Activated naive CD8-positive, alpha-beta T cell treated with anti-CD3 and anti-CD28 coated beads for 36 hours (primary cell): ENCODE measurements around the gene SIX5. TPM values are rescaled to one million over a fixed set of nuclear protein-coding genes. Genes with fewer than 3 reads are reported as not detected.
"Not testable (repeated sequence)": the region's sequence is repeated elsewhere in the genome, so short reads cannot be mapped to it uniquely, and the experiment has no call there.

ENCODE experiments used
- DNase-seq: peaks from one replicate; pipeline ENCODE4 v3.0.0; 2021
- H3K27ac Mint-ChIP-seq: one replicate; pipeline ENCODE4 v1.8.0; 2022; ENCODE audit warnings: mild to moderate bottlenecking, moderate library complexity, mixed read lengths
- H3K27me3 Mint-ChIP-seq: one replicate; pipeline ENCODE4 v1.8.0; 2022; ENCODE audit warnings: mild to moderate bottlenecking, mixed read lengths
- H3K36me3 Mint-ChIP-seq: one replicate; pipeline ENCODE4 v1.8.0; 2021; ENCODE audit warnings: mild to moderate bottlenecking, mixed read lengths
- H3K4me1 Mint-ChIP-seq: one replicate; pipeline ENCODE4 v1.8.0; 2021; ENCODE audit warnings: mixed read lengths
- H3K4me3 Mint-ChIP-seq: one replicate; pipeline ENCODE4 v1.8.0; 2022; ENCODE audit warnings: mild to moderate bottlenecking, moderate library complexity, mixed read lengths
- H3K9me3 Mint-ChIP-seq: one replicate; pipeline ENCODE4 v1.8.0; 2022; ENCODE audit warnings: mixed read lengths
- total RNA-seq, 2 experiments: library from RNA; stranded (reverse); gene quantifications; one replicate each; pipeline ENCODE4 v1.2.3, GENCODE V29; 2021

The SIX5 gene
- total RNA-seq, 2 experiments from 2014 or later = 1.6 to 1.7 TPM

GRCh38 chr19:45801603-45802175, 32.6 kb upstream of the SIX5 start:
- no peak overlapping the region for H3K27ac Mint-ChIP-seq
- H3K4me3 Mint-ChIP-seq = no peak overlapping the region

DNA sequence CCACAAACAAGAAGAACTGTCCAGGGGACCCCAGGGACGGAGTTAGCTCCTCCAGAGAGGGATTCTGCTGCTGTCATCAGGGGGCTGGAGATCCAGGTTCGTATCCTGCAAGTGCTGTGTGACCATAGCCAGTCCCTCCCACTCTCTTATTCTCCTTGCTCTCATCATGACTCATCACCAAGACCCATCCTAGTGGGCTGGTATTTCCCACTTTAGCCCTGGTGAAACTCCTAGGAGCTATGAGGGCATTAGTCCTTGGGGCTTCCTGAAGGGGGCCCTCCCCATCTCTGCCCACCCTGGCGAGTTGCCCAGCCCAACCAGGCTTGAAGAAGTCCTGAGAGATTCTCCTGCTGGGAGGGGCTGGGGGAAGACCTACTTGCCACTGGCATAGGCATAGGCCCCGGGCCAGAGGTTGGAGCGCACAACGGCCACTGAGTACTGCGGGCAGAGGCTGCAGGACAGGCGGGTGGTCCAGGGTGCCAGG, 31.1 kb upstream of the SIX5 start:
- Mint-ChIP-seq H3K4me1 (peaks cover 6% of the 10 kb centered on the region), H3K27ac (no peak overlapping the region), H3K36me3 (no peaks in the 10 kb centered on the region), H3K4me3 (no peak overlapping the region), H3K9me3 (no peaks in the 10 kb centered on the region), H3K27me3 (peaks cover 60% of the 10 kb centered on the region)
- DNase-seq = no peak

More at GRCh38 chr19:45801603-45802175, 32.6 kb upstream of the SIX5 start:
- DNase-seq = no peak
- Mint-ChIP-seq H3K27me3 (peaks cover 48% of the 10 kb centered on the region), H3K4me1 (peaks cover 6% of the 10 kb centered on the region), H3K9me3 (no peaks in the 10 kb centered on the region), H3K36me3 (no peaks in the 10 kb centered on the region)

DNA sequence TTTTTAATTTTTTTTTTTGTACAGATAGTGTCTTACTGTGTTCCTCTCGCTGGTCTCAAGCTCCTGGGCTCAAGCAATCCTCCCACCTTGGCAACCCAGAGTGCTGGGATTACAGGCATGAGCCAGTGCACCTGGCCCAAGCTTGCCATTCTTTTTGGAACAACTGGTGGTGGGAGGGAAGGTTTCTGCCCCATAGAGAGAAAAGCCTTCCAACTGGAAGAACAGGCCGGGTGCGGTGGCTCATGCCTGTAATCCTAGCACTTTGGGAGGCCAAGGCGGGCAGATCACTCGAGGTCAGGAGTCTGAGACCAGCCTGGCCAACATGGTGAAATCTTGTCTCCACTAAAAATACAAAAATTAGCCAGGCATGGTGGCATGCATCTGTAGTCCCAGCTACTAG, 30.5 kb upstream of the SIX5 start:
- H3K27ac Mint-ChIP-seq, DNase-seq, H3K4me1 Mint-ChIP-seq, H3K36me3 Mint-ChIP-seq, H3K4me3 Mint-ChIP-seq, H3K9me3 Mint-ChIP-seq: not testable (repeated sequence)
- H3K27me3 Mint-ChIP-seq = peaks cover 65% of the 10 kb centered on the region

DNA sequence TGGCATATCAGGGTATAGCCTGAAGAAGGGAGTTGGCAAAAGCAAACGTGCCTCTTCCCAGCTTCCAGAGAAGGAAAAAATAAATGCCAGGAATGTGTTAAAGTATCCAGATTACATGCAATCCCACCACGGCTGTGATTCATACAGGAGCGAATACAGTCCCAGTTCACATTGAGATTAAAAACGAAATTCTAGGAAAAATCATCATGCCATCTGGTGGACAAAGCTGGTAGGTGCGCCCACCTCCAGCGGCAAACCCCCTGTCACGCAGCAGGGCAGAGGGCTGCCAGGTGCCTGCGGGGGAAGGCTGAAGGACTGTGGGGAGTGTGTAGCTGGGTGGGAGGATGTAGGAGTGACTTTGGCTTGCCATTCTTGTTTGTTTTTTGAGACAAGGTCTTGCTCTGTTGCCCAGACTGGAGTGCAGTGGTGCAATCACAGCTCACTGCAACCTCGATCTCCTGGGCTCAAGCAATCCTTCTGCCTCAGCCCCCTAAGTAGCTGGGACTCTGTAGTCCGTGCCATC, 30.0 kb upstream of the SIX5 start:
- Mint-ChIP-seq H3K27me3 (peaks cover 68% of the 10 kb centered on the region), H3K4me3 (no peak overlapping the region), H3K36me3 (no peaks in the 10 kb centered on the region), H3K27ac (no peak overlapping the region), H3K9me3 (no peaks in the 10 kb centered on the region), H3K4me1 (peaks cover 7% of the 10 kb centered on the region)
- DNase-seq = peak; percentile 62

GRCh38 chr19:45794627-45795026, 25.6 kb upstream of the SIX5 start:
- peaks cover 34% of the 10 kb centered on the region for H3K4me1 Mint-ChIP-seq
- H3K4me3 Mint-ChIP-seq = no peak overlapping the region
- peaks cover 65% of the 10 kb centered on the region for H3K27me3 Mint-ChIP-seq
- H3K27ac Mint-ChIP-seq = no peak overlapping the region
- H3K36me3 Mint-ChIP-seq = peaks cover 10% of the 10 kb centered on the region
- DNase-seq = no peak
- no peaks in the 10 kb centered on the region for H3K9me3 Mint-ChIP-seq

DNA sequence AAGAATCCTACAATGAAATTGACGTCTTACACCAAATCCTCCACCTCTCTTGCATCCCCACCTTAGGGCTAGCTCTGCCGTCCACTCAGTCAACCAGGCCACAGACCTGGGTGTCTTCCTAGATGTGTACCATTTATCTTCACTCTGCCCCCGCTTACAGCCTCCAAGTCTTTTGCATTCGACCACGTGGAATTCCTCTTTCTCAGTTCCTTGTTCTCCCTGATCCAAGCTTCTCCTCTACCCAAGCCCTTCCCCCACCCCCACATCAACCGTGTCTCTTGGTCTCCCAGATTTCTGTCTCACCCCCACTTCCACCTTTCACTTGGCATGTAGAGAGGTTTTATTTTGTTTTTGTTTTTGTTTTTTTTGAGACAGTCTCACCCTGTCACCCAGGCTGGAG, 24.8 kb upstream of the SIX5 start:
- Mint-ChIP-seq H3K27ac (no peak overlapping the region), H3K36me3 (peaks cover 18% of the 10 kb centered on the region), H3K4me1 (peaks cover 31% of the 10 kb centered on the region), H3K27me3 (peaks cover 67% of the 10 kb centered on the region), H3K4me3 (peak overlapping the region; percentile 22), H3K9me3 (no peaks in the 10 kb centered on the region)
- DNase-seq = no peak

DNA sequence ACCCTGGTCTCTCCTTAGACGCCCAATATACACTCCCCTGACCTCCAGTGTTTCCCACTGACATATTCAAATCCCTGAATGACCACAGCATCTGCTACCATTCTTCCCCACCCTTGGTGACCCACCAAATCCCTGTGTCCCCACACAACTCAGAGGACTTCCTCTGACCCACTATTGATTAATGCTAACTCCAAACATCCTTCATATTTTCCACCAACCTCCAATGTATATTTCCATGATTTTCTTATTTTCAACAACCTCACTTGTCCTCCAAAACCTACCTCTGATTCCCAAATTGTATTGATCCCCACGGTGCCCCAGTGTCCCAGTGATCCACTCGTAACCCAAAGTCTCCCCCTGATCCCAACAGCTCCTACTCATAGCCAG, 24.1 kb upstream of the SIX5 start:
- no peaks in the 10 kb centered on the region for H3K9me3 Mint-ChIP-seq
- peak overlapping the region; percentile 82 for H3K27ac Mint-ChIP-seq
- H3K27me3 Mint-ChIP-seq = peaks cover 65% of the 10 kb centered on the region
- DNase-seq = no peak
- peak overlapping the region; percentile 72 for H3K4me3 Mint-ChIP-seq
- peaks cover 25% of the 10 kb centered on the region for H3K36me3 Mint-ChIP-seq
- H3K4me1 Mint-ChIP-seq = peaks cover 28% of the 10 kb centered on the region

GRCh38 chr19:45792470-45793177, 23.6 kb upstream of the SIX5 start, which contains the start of gene DMWD:
TSS of gene DMWD (minus strand) at chr19:45792845. CDS start at chr19:45792756, 89 bp downstream.
- H3K4me3 Mint-ChIP-seq = peak within 1 kb of the TSS; percentile 88
- peaks cover 62% of the 10 kb centered on the region for H3K27me3 Mint-ChIP-seq
- H3K27ac Mint-ChIP-seq = peak within 1 kb of the TSS; percentile 83
- no peaks in the 10 kb centered on the region for H3K9me3 Mint-ChIP-seq
- peaks cover 28% of the 10 kb centered on the region for H3K4me1 Mint-ChIP-seq
- peaks cover 29% of the 10 kb centered on the region for H3K36me3 Mint-ChIP-seq
- DNase-seq = peak; percentile 100

DNA sequence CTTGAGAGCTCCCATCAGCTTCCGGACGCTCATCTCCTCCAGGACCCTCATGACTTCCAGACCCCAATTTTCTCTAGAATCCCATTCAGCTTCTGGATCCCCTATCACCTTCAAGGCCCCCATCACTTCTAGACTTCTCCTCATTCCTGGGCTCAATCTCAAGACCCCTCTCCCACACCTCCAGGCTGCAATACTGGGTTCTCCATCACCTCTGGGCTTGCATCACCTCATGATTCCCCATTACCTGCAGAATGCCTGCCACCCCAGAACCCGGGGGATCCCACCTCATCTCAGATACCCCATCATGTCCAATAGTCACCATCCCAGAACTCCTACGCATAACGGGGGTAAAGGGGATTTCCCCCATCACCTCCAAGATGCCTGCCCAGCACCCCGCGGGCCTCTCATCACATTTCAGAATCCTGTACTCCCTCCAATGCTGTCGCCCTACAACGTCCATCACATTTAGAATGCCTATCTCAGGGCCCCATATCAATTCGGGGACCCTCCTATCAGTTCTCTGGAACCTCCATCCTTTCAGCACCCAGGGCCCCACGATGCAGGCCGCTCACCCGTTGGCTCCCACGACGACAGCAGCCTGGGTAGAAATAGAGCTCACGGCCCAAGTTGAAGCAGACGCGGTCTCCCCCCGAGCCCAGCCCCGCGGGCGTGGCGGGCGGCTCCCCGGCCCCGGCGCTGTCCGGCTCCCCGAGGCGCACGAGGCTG, 22.9 kb upstream of the SIX5 start:
- Mint-ChIP-seq H3K36me3 (peaks cover 33% of the 10 kb centered on the region), H3K9me3 (no peaks in the 10 kb centered on the region), H3K4me1 (peaks cover 28% of the 10 kb centered on the region), H3K4me3 (peak overlapping the region; percentile 88), H3K27me3 (peaks cover 58% of the 10 kb centered on the region), H3K27ac (peak overlapping the region; percentile 83)
- DNase-seq = peak; percentile 33

GRCh38 chr19:45790942-45791341, 21.9 kb upstream of the SIX5 start:
- Mint-ChIP-seq H3K4me1 (peaks cover 28% of the 10 kb centered on the region), H3K36me3 (peaks cover 38% of the 10 kb centered on the region), H3K9me3 (no peaks in the 10 kb centered on the region), H3K27me3 (peaks cover 48% of the 10 kb centered on the region), H3K27ac (no peak overlapping the region), H3K4me3 (peak overlapping the region; percentile 88)
- no peak for DNase-seq

GRCh38 chr19:45789035-45789786, 20.2 kb upstream of the SIX5 start:
- H3K27me3 Mint-ChIP-seq = peaks cover 32% of the 10 kb centered on the region
- peaks cover 38% of the 10 kb centered on the region for H3K36me3 Mint-ChIP-seq

DNA sequence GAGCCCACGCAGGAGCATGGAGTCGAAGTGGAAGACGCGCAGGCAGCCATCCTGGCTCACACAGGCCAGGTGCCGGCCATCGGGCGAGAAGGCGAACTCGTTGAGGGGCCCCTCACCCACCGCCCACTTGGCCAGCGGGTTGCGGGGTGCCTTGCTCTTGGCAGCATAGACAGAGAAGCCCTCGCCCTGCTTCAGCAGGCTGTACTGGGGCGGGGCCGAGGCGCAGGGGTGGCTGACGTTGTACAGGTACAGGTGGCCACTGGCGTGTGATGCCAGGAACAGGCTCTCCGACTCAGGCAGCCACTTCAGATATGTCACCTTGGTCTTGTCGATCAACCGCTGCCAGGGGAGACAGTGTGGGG, 17.5 kb upstream of the SIX5 start:
- no peak overlapping the region for H3K4me3 Mint-ChIP-seq
- H3K4me1 Mint-ChIP-seq = peaks cover 9% of the 10 kb centered on the region
- no peak overlapping the region for H3K27ac Mint-ChIP-seq
- no peaks in the 10 kb centered on the region for H3K9me3 Mint-ChIP-seq
- H3K27me3 Mint-ChIP-seq = peaks cover 22% of the 10 kb centered on the region
- peaks cover 35% of the 10 kb centered on the region for H3K36me3 Mint-ChIP-seq
- no peak for DNase-seq

More at GRCh38 chr19:45789035-45789786, 20.2 kb upstream of the SIX5 start:
- H3K27ac Mint-ChIP-seq = no peak overlapping the region
- no peak for DNase-seq
- H3K9me3 Mint-ChIP-seq = no peaks in the 10 kb centered on the region
- H3K4me3 Mint-ChIP-seq = no peak overlapping the region
- peaks cover 28% of the 10 kb centered on the region for H3K4me1 Mint-ChIP-seq

- Mint-ChIP-seq H3K27ac (no peak overlapping the region), H3K4me1 (peaks cover 4% of the 10 kb centered on the region), H3K9me3 (no peaks in the 10 kb centered on the region), H3K27me3 (peaks cover 26% of the 10 kb centered on the region), H3K4me3 (no peak overlapping the region), H3K36me3 (peaks cover 35% of the 10 kb centered on the region)
- DNase-seq = no peak
Observed at GRCh38 chr19:45785781-45786532, 16.9 kb upstream of the SIX5 start.

DNA sequence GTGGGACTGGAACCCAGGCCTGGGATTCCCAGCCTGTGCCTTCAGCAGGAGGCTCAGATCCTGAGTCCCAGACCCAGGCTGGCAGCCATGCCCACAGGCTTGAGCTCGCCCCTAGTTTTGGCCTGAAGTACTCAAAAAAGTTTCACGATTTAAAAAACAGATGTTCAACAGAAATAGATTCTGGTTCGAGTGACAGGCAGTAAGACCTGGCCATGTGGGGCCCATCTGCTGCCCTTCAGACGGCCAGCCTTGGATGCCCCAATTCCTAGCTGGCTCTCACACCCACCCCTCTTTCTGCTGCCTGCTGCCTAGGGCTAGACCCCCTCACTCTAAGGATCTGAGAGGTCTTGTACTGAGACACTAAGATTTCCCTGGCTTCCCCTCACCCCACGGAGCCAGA, 16.0 kb upstream of the SIX5 start:
- Mint-ChIP-seq H3K4me3 (no peak overlapping the region), H3K27ac (no peak overlapping the region), H3K36me3 (peaks cover 31% of the 10 kb centered on the region)

More for the DNA sequence above, 16.0 kb upstream of the SIX5 start:
- Mint-ChIP-seq H3K9me3 (no peaks in the 10 kb centered on the region), H3K27me3 (peaks cover 34% of the 10 kb centered on the region), H3K4me1 (no peaks in the 10 kb centered on the region)
- no peak for DNase-seq
